Eye (tissue), 1 donor: ENCODE data around the gene PHYKPL.
"Not testable (repeated sequence)": the region's sequence is repeated elsewhere in the genome, so short reads cannot be mapped to it uniquely, and the experiment has no call there.

ENCODE experiments used
- DNase-seq: peaks from one replicate; pipeline ENCODE4 v3.0.0-alpha.2; 2015

Gene PHYKPL

DNA sequence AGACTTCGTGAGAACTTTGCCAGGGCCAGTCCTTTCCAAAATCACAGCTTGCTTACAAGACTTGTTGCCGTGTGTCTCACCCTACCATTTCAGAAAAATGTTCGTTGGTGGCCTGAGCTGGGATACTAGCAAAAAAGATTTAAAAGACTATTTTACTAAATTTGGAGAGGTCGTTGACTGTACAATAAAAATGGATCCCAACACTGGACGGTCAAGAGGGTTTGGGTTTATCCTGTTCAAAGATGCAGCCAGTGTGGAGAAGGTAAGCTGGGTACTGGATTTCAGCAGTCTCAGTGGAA is 26.9 kb downstream of the PHYKPL start:
- DNase-seq, result no peak

DNA sequence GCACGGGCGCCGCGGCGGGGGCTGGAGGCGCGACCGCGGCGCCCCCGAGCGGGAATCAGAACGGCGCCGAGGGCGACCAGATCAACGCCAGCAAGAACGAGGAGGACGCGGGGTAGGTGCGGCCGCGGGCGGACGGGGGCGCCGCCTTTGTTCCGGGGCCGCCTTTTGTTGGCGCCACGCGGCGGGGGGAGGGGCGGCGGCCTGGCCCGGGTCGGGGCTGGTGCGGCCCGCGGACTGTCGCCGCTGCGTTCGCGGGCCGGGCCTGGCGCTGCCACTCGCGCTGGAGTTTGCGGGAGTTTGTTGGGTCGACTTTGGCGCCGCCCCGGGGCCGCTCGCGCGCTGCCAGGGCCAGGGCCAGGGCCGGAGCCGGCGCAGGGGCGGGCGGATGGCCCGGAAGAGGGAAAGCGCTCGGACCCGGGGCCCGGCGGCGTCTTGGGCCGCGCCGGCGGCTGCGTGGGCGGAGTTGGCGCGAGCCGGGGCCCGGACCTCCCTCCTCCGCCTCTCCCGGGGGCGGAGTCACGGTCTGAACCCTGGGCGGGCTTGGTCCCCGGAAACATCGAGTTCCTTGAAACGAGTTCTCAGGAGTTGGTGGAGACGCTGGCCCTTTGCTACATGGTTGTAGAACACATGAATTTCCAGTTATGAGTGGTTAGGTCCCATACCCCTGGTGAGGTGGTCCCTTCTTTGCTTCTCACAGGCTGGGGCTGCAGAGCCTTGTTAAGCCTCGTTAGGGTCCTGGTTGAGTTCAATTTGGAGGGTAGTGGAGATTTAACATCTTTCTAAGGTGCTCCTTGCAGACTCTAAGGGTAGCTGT is 27.5 kb downstream of the PHYKPL start:
- DNase-seq, result peak; percentile 86

DNA sequence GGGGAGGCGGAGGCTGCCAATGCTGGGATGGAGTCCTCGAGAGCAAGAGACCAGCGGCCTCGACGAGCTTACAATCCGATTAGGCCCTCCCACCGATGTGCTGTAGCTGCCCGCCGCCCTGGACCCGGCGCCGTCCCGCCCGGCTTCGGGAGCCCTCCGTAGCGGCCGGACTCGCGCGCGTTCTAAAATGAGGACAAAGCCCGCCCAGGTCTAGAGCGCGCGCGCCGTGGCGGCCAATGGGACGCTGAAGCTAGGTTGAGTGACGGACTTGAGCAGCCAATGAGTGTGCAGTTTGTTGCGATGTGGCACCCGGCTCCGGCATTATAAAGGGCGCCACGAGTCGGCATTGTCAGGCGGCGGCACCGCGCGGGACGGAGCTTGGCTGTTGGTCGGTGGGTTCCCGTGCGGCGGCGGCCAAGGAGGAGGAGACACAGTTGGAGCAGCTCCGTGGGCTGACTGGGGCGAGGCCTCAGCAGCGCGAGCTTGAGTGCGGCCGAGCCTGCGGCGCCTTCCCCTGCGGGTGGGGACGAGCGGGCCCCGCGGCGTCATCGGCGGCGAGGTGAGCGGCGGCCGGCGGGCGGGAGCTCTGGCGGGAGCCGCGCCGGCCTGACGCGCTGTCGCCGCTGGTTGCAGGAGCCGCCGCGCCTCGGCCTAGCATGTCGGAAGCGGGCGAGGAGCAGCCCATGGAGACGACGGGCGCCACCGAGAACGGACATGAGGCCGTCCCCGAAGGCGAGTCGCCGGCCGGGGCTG is 28.2 kb downstream of the PHYKPL start, which contains the start of gene HNRNPAB:
Gene HNRNPAB (plus strand): TSS at position 352 of the 753 bp plus-strand sequence. CDS start 305 bp downstream, at position 657.
- peak; percentile 100 for DNase-seq

DNA sequence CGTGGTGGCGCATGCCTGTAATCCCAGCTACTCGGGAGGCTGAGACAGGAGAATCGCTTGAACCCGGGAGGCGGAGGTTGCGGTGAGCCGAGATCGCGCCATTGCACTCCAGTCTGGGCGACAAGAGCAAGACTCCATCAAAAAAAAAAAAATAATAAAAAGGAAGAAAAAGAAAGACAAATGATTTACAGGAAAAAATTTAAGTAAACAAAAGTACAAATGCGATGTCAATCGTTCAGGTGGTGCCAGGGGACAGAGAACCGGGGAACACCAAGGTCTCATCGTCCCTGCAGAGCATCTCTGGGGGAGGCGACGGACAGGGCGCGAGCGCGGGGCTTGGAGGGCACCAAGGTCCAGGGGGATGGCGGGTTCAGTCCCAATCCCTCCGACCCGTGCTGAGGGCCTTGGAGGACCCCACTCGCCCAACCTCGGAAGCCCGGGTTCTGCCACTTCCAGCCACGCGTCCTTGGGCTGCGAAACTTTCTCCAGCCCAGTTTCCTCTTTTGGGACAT is 28.9 kb downstream of the PHYKPL start:
- no peak for DNase-seq

DNA sequence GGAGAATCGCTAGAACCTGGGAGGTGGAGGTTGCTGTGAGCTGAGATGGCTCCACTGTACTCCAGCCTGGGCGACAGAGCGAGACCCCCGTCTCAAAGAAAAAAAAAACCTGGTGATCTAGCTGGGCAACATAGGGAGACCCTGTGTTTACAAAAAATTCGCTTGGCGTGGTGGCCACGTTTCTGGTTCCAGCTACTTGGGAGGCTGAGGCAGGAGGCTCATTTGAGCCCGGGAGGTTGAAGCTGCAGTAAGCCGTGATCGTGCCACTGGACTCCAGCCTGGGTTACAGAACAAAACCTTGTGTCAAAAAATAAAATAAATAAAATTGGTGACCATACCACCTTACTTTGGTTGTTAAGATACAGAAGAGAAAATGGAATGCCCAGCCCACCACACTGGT is 30.1 kb downstream of the PHYKPL start:
- DNase-seq, result no peak

DNA sequence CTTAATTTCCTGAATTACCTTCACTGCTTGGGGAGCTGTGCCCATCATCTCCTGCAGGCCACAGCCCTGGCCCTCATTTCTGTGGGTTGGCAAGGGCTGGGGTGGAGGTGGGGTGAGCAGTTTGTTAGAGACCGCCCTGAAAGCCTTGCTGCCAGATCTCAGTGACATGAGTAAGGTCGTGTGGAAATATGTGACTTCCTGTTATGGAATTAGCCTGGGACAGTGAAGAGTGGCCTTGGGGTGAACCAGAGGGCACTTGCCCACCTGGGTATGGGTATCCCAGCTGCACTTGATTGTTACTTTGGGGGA is 30.7 kb downstream of the PHYKPL start:
- DNase-seq, result no peak

DNA sequence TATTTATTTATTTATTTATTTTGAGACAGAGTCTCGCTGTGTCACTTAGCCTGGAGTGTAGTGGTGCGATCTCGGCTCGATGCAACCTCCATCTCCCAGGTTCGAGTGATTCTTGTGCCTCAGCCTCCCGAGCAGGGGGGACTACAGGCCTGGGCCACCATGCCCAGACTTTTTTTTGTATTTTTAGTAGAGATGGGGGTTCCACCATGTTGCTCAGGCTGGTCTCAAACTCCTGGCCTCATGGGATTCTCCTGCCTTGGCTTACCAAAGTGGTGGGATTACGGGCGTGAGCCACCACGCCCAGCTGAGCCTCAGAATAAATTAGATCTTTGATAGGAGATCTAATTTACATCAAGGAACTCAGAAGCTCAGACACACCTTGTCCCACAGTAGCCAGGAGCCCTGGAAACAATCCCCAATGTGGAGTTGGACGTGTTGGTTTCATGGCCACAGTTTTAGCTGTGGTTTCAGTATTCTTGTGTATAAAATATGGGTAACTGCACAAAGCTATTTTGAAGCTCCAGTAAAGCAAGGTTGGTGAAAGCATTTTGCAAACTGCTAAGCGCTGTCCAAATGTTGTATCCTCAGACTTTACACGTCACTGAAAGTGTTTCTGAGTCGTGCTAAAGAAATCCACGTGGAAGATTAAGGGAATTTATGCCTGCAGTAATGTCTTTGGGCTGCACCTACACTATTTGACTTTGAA is 31.2 kb downstream of the PHYKPL start:
- no peak for DNase-seq

DNA sequence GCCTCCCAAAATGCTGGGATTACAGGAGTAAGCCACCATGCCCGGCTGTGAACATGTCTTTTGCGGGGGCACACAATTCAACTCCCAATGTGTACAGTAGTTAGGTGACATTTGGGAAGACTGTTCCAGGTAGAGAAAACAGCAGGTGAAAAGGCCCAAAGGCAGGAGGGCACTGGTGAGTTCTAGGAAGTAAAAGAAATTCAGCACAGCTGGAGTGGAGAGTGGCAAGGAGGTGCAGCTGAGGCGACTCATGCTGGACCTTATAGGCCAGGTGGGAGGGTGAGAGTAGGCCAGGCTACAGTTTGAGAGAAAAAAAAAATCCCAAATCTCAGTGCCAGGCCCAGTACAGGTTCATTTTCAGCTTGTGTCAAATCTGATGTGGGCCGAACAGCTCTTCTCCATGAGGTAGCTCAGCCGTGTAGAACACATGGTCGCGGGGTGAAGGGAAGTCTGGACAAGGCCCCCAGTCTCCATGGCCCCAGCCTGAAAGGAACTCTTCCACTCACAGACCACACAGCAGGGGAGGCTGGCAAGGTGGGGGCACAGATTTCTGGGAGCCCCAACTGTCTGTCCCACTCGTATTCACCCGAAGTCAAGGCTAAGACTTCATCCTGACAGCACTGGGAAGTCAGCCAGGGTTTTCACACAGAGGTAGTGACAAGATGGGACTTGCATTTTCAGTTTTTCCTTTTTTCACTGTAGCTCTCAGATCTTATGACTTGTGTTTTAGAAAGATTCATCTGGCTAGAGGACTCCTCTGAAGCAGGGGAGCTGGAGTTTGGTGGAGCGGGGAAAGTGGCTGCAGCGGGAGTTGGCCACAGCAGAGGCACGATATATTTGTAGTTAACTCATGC is 32.8 kb downstream of the PHYKPL start:
- DNase-seq, result no peak

DNA sequence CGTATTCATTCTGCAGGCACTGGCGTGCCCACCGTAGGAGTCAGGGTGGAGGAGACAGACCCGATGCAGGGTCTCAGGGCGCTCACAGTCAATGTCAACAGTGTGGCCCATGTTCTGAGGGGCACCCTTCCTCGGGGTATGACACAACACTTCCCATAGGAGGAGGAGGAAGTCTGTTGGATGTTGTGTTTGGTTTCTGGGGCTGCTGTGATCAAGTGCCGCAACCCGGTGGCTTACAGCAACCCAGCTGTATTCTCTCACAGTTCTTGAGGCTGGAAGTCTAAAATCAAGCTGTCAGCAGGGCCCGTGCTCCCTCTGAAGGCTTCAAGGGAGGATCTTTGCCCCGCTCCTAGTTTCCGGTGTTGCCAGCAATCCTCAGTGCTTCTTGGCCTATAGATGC is 33.9 kb downstream of the PHYKPL start:
- no peak for DNase-seq

DNA sequence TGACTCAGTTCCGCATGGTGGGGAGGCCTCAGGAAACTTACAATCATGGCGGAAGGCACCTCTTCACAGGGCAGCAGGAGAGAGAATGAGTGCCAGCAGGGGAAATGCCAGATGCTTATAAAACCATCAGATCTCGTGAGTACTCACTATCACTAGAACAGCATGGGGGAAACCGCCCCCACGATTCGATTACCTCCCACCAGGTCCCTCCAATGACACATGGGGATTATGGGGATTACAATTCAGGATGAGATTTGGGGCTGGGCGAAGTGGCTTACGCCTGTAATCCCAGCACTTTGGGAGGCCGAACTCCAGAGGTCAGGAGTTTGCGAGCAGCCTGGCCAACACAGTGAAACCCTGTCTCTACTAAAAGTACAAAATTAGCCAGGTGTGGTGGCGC is 34.5 kb downstream of the PHYKPL start:
- not testable (repeated sequence) for DNase-seq

DNA sequence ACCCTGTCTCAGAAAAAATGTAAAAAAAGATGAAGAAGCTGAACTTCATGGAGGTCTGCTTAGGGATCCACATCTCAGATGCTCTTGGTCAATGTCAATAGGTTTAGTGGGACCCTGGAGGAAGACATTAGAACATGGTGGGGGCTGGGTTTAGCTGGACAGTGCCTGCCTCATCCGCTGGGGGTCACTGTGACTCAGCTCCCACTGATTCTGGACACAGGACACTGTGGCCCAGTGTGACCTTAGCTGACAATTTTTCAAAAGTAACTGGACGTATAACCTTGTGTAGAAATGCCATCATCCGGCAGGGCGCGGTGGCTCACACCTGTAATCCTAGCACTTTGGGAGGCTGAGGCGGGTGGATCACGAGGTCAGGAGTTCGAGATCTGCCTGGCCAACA is 35.6 kb downstream of the PHYKPL start:
- no peak for DNase-seq

DNA sequence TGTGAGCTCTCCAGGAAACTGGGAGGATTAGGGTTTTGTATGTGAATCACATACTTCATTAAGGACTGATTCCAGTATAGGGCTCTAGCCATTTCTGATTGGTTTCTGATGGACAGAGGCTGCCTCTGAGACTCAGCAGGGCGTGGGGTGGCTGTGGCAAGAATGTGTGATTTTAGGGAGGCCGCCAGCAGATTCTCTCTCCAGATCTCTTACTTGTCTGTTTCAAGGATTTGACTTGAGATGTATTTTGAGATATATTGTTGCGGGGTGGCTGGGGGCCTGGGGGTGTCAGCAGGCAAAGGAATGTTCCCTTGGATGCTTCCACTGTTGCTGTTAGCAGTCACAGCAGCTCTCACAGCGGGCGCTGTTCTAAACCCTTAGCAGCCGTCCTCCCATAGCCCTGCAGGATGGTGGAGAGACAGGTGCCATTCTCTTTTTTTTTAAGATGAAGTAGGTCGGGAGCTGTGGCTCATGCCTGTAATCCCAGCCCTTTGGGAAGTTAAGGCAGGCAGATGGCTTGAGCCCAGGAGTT is 36.3 kb downstream of the PHYKPL start:
- DNase-seq, result no peak

DNA sequence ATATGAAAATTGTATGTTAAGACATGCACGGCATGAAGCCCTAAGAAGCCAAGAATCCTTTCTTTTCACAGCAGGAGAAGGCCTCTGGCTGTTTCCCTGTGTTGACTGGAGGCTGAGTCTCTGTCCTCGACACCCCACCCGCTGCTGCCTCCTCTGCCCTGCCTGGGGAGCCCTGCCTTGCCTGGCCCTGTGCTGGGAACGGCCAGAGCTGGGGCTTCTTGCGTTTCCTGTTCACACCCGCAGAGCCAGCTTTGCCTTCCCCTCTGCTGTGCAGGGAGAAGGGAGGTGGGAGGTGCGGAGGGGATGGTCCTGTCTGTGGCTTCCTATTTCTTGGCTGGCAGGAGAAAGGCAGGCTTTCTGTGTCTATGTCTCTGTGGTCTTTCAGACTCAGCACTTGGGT is 38.6 kb downstream of the PHYKPL start:
- DNase-seq, result no peak

DNA sequence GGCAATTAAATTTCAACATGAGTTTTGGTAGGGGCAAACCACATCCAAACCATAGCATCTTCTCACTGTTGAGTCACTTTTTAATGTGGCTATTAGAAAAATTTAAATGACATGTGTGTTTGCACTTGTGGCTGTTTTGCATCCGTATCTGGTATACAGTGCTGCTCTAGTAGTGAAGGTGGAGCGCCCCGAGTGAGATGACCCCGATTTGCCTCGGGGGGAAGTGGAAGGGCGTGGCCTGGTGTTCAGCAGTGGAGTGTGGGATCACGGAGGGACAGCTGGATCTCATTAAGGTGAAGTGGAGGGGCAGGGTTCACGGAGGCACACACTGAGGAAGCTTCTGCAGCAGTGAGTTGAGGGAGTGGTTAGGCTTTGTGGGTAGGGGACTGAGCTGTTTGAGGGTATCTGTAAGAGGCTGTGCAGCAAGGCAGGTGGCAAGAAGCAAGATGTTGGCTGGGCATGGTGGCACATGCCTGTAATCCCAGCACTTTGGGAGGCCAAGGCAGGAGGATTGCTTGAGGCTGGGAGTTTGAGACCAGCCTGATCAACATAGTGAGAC is 39.3 kb downstream of the PHYKPL start:
- no peak for DNase-seq

DNA sequence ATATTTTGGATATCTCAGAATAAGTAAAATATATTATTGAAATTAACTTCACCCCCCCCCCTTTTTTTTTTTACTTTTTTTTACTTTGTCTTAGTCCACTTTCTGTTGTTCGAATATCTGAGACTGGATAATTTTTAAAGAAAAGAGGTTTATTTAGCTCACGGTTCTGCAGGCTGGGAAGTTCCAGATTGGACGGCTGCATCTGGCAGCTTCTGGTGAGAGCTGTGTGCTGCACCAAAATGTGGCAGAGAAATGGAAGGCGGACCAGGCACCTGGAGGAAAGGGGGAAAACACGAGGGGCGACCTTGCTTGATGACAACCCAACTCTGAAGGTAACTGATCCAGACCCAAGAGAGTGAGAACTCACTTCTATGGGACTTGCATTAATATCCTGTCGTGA is 39.8 kb downstream of the PHYKPL start:
- DNase-seq, result no peak

DNA sequence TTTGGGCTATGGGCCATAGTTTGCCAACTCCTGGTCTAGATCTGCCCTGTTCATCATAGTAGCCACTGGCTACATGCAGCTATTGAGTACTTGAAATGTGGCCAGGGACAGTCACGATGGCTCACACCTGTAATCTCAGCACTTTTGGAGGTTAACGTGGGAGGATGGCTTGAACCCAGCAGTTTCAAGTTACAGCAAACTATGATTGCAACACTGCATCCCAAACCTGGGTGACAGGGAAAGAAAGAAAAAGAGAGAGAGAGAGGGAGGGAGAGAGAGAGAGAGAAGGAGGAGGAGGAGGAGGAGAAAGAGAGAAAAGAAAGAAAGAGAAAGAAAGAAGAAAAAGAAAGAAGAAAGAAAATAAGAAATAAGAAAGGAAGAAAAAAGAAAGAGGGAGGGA is 40.4 kb downstream of the PHYKPL start:
- DNase-seq, result no peak

DNA sequence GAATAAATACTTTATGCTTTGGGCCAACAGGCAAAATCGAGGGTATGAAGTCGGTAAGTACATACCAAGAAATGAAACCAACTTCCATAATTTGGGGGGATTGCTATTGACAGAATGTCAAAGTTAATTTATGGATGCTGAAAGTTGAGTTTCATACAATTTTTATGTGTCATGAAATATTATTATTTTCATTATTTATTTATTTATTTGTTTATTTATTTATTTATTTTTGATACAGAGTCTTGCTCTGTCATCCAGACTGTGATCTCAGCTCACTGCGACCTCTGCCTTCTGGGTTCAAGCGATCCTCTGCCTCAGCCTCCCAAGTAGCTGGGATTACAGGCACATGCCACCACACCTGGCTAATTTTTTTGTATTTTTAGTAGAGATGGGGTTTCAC is 40.9 kb downstream of the PHYKPL start:
- DNase-seq, result no peak

DNA sequence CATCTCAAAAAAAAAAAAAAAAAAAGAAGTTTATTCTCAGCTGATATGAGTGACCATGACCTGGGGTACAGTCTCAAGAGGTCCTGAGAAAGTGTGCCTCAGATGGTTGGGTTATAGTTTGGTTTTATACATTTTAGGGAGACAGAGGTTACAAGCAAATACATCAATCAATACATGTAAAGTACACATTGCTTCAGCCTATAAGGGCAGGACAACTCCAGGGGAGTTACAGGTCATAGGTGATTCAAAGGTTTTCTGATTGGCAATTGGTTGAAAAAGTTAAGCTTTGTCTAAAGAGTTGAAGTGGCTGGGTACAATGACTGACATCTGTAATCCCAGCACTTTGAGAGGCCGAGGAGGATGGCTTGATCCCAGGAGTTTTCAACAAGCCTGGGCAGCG is 43.2 kb downstream of the PHYKPL start:
- no peak for DNase-seq

DNA sequence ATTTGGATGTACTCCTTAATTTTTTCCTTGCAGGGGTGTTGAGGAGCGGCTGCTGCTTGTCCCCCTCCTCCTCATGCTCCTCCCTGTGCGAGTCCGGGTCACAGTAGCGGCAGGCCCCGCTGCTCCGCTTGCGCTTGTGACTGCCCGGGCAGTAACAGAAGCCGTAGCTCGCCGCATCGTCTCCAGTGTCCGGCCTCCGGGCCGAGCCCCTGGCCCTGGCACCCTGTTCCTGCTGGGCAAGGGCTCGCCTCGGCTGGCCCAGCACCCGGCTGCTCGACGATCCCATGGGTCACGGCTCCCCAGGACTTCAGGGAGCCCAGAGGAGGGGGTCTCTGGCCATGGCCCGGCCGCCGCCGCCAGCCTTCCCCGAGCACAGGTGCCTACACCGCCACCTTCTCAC is 45.6 kb downstream of the PHYKPL start, which contains the start of gene GMCL2:
Gene GMCL2 (minus strand): TSS at position 358 of the 400 bp plus-strand sequence. CDS start 72 bp downstream, at position 286.
- no peak for DNase-seq

DNA sequence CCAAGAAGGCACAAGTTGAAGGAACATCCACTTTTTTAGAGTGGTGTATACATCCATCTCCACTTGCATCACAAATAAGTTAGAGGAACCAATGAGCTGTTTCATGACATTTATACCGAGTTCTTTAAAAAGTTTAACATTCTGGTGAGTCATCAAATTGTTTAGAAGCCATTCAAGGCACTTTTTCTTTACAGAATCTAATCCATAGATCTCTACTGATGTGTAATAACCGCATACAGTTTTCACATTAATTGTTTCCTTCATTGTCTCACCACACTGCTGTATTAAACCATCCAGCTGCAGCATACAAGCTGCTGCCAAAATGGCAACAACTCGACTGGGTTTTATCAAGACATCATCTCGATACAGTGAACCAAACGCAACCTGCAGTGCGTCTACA is 46.2 kb downstream of the PHYKPL start:
- DNase-seq, result no peak

DNA sequence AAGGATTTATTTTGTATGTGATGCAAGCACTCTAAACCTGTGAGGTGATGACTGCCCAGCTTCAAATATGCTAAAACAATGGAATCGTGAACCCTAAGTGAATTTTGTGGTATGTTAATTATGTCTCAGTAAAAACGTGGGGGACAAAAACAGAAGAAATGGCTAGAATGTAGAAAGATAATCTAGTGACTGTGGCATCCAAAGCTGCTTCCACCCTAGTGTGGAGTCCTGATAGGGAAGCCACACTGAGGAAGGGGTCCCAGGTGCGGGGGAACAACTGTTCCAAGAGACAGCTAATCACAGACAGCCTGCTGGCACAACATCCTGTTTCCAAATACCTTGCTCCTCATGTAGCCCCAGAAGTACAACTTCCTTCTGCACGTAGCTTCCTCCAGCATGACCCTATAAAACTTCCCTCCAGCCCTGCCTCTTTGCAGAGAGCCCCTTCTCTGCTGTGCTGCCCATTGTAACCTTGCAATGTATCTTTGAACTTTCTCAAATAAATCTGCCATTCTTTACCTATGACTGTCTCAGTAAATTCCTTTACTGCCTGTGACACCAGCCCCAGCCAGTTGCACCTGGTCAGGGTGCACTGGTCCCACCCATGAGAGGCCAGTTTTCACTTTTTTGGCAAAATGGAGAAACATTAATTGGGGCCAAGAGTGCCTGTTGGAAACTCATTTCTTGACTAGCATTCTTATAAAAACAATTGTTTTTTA is 50.3 kb downstream of the PHYKPL start:
- no peak for DNase-seq
